Testis (tissue), 2 donors: Measurements from ENCODE around the gene GPR42.

Experiments
- POLR2A ChIP-seq: fragments of 450-650 bp; IDR thresholded peaks from one replicate; pipeline ENCODE4 v1.6.1; 2017; ENCODE audit warnings: antibody characterized with exemption, mild to moderate bottlenecking, moderate library complexity
- TF ChIP-seq, protein P1 (sequence below), 3 experiments: fragments of 450-650 bp in 2 of 3; fragments of 200-600 bp in 1 of 3; sonication (generic) in 1 of 3; IDR thresholded peaks; one replicate each; pipeline ENCODE4 v1.5.1; 2016 to 2019; ENCODE audit warnings: antibody characterized with exemption in 3 of 3, mild to moderate bottlenecking in 2 of 3, moderate library complexity in 1 of 3

DNA sequence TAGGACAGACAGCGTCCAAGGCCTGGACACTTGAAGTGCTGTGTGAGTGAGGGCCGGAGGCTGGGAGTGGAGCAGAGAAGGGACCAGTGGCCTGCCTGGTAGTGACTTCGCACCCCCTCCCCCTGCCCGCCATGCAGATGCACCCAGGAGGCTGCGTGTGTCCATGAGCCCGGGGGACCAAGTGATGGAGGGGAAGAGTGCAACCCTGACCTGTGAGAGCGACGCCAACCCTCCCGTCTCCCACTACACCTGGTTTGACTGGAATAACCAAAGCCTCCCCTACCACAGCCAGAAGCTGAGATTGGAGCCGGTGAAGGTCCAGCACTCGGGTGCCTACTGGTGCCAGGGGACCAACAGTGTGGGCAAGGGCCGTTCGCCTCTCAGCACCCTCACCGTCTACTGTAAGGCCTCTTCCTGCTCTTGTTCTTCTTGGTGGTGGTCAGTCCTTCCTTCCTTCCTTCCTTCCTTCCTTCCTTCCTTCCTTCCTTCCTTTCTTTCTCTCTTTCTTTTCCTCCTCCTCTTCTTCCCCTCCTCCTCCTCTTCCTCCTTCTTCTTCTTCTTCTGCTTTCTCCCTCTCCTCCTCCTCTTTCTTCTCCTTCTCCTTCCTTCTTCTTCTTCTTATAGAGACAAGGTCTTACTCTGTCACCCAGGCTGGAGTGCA, 29.2 kb upstream of the GPR42 start:
- TF ChIP-seq, protein P1, sequence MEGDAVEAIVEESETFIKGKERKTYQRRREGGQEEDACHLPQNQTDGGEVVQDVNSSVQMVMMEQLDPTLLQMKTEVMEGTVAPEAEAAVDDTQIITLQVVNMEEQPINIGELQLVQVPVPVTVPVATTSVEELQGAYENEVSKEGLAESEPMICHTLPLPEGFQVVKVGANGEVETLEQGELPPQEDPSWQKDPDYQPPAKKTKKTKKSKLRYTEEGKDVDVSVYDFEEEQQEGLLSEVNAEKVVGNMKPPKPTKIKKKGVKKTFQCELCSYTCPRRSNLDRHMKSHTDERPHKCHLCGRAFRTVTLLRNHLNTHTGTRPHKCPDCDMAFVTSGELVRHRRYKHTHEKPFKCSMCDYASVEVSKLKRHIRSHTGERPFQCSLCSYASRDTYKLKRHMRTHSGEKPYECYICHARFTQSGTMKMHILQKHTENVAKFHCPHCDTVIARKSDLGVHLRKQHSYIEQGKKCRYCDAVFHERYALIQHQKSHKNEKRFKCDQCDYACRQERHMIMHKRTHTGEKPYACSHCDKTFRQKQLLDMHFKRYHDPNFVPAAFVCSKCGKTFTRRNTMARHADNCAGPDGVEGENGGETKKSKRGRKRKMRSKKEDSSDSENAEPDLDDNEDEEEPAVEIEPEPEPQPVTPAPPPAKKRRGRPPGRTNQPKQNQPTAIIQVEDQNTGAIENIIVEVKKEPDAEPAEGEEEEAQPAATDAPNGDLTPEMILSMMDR (IDR thresholded peaks at IDR 0.05) = no peak
- no peak for TF ChIP-seq POLR2A
